ENCODE data around the gene TMEM184A. TPM values are rescaled to one million over a fixed set of nuclear protein-coding genes. Genes with fewer than 3 reads are reported as not detected.

Gene TMEM184A
- total RNA-seq, 1 donor from 2014 or later = 129 TPM

DNA sequence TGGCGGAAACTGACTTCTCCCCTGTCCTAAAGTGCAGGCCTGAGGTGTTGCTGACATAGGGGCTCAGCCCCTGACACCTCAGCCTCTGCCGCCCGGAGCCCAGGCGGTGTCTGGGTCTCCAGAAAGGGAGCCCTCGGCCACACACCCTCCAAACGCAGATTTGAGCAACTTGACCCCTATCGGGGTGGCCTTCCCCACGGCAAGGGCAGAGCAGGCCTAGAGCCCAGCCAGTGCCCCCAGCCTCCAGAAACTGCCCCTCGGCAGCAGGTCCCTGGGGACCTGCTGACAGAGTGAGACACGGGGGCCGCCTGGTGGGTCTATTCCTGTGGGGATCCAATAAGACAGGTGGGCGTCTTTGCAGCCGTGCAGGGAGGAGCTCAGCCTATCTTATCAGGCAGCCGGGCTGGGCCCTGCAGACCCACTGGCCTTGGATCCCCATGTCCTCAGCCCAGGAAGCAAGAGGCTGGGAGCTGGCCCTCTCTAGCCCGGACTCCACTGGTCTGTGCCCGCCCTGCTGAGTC is 11.0 kb downstream of the TMEM184A start:
- H3K4me3 ChIP-seq = no peak overlapping the region
- no peak for DNase-seq (ENCODE audit: extremely low spot score in 2 of 2)
- intact Hi-C loops (cut with DNase I) = no loop called here
- no peaks in the 10 kb centered on the region for H3K9me3 ChIP-seq
- H3K27me3 ChIP-seq = no peaks in the 10 kb centered on the region
- TF ChIP-seq, protein P1, sequence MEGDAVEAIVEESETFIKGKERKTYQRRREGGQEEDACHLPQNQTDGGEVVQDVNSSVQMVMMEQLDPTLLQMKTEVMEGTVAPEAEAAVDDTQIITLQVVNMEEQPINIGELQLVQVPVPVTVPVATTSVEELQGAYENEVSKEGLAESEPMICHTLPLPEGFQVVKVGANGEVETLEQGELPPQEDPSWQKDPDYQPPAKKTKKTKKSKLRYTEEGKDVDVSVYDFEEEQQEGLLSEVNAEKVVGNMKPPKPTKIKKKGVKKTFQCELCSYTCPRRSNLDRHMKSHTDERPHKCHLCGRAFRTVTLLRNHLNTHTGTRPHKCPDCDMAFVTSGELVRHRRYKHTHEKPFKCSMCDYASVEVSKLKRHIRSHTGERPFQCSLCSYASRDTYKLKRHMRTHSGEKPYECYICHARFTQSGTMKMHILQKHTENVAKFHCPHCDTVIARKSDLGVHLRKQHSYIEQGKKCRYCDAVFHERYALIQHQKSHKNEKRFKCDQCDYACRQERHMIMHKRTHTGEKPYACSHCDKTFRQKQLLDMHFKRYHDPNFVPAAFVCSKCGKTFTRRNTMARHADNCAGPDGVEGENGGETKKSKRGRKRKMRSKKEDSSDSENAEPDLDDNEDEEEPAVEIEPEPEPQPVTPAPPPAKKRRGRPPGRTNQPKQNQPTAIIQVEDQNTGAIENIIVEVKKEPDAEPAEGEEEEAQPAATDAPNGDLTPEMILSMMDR (IDR thresholded peaks at IDR 0.05) = no peak
- TF ChIP-seq POLR2A (IDR thresholded peaks at IDR 0.05) (no peak), POLR2AphosphoS5 (IDR thresholded peaks at IDR 0.05; ENCODE audit: insufficient read depth in 1 of 2, low read depth in 1 of 2) (no peak)
- no peak overlapping the region for H3K27ac ChIP-seq
- peaks cover 0 to 12% of the 10 kb centered on the region in 2 donors for H3K36me3 ChIP-seq
- no peaks in the 10 kb centered on the region for H3K4me1 ChIP-seq

DNA sequence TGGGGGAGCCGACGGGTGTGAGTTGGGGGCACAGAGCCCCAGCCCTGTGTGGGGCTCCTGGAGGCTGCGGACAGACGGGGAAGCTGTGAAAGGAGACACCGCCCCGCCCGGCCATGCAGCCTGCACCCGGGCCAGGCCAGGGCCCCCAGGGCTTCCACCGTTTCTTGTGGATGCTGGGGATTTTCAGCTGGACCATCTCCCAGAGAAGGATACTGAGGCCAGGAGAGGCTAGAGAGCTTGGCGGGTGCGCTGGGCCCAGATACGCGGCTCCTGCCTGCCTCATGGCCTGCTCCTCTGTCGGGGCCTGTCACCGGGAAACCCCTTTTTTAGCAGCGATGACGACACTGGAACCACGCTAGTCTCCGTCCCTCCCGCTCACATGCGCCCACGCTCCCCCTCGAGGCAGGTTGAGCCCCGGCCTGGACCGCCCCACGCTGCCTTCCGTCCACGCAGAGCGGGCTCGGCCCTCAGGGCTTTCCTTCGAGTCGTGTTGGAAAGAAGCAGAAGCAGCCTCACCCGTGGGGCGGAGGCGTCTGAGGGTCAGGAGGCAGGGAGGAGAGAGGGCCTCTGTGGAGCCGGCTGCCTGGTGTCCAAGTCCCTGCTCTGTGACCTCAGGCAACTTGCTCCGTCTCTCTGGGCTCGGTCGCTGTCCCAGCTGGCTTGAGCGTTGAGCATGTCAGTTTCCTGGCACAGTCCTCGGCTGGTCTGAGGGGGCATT is 11.7 kb downstream of the TMEM184A start:
- no peaks in the 10 kb centered on the region for H3K27me3 ChIP-seq
- H3K4me1 ChIP-seq = no peaks in the 10 kb centered on the region
- no peak for DNase-seq (ENCODE audit: extremely low spot score in 2 of 2)
- peaks cover 0 to 18% of the 10 kb centered on the region in 2 donors for H3K36me3 ChIP-seq
- TF ChIP-seq, protein P1 (IDR thresholded peaks at IDR 0.05) = no peak
- no peak for TF ChIP-seq POLR2A (IDR thresholded peaks at IDR 0.05)
- no peak for TF ChIP-seq POLR2AphosphoS5 (IDR thresholded peaks at IDR 0.05; ENCODE audit: insufficient read depth in 1 of 2, low read depth in 1 of 2)
- peak overlapping the region; percentile 23 for H3K27ac ChIP-seq
- H3K4me3 ChIP-seq = no peak overlapping the region
- H3K9me3 ChIP-seq = no peaks in the 10 kb centered on the region
- intact Hi-C loops (cut with DNase I) = no loop called here

DNA sequence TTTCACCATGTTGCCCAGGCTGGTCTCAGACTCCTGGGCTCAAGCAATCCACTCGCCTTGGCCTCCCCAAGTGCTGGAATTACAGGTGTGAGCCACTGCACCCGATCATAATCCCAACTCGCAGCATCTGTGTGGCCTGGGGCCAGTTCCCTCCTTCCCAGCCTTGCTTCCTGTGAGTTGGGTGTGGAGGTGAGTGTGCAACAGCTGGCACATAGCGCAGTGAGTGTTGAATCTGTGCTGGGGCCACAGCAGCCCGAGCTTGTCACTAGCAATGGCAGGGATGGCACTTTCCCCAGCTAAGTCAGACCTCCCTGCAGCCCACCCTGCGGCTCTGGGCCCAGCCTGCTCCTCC is 12.2 kb downstream of the TMEM184A start:
- Histone ChIP-seq H3K27me3 (no peaks in the 10 kb centered on the region), H3K4me1 (peaks cover under 1% of the 10 kb centered on the region), H3K9me3 (no peaks in the 10 kb centered on the region), H3K36me3 (peaks cover 0 to 23% of the 10 kb centered on the region in 2 donors), H3K4me3 (no peak overlapping the region), H3K27ac (peak overlapping the region; percentile 23)
- DNase-seq (ENCODE audit: extremely low spot score in 2 of 2) = no peak
- intact Hi-C loops (cut with DNase I) = no loop called here
- TF ChIP-seq, protein P1 (IDR thresholded peaks at IDR 0.05) = no peak
- no peak for TF ChIP-seq POLR2AphosphoS5 (IDR thresholded peaks at IDR 0.05; ENCODE audit: insufficient read depth in 1 of 2, low read depth in 1 of 2)
- TF ChIP-seq POLR2A (IDR thresholded peaks at IDR 0.05) = no peak

DNA sequence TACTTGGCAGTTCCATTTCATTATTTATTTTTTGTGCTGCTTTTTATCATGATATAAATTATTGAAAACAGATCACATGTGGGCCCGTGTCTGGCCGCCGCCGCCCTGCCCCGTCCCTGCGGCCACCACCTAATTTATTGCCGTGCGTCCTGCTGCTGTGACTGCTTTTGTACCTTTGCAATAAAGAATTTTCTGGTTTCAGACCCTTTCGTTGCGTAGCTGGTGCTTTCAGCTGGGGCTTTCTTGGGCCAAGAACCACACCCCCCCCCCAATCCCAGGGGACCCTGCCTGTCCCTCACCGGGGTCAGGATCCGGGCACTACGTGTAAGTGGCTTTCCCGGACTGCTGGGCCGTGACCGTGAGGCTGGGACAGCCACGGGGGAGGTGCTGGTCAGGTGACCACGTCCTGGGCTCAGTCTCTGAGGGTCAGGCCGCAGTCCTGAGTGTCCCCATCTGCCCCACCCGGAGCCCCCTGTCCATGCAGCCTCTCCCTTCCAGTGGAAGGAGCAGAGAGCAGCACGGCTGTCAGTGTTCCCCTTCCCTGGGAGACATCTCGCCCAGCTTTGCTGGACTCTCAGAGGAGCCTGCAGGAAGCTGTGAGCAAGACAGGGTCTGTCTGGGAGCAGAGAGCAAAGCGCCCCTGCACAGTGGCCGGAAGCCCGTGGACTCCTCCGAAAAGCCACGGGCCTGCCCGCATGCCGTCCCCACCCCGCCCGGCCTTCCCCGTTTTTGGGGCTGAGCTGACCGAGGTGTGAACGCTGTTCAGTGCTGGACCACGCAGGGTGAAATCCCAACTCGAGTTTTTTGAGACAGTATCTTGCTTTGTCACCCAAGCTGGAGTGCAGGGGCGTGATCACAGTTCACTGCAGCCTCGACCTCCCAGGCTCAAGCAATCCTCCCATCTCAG is 12.9 kb downstream of the TMEM184A start:
- Histone ChIP-seq H3K36me3 (peaks cover 0 to 23% of the 10 kb centered on the region in 2 donors), H3K4me1 (peaks cover 8% of the 10 kb centered on the region), H3K27ac (no peak overlapping the region), H3K27me3 (no peaks in the 10 kb centered on the region), H3K9me3 (no peaks in the 10 kb centered on the region), H3K4me3 (no peak overlapping the region)
- TF ChIP-seq POLR2AphosphoS5 (IDR thresholded peaks at IDR 0.05; ENCODE audit: insufficient read depth in 1 of 2, low read depth in 1 of 2) (no peak), POLR2A (IDR thresholded peaks at IDR 0.05) (no peak)
- TF ChIP-seq, protein P1 (IDR thresholded peaks at IDR 0.05) = no peak
- no peak for DNase-seq (ENCODE audit: extremely low spot score in 2 of 2)
- intact Hi-C loops (cut with DNase I) = no loop called here
